NCI-H1436 treated with DMSO at 0.1 percent for 48 hours (cell line): ENCODE measurements around the gene FAM20C.
"Not testable (repeated sequence)": the region's sequence is repeated elsewhere in the genome, so short reads cannot be mapped to it uniquely, and the experiment has no call there.

Experiments used
- DNase-seq: peaks from one replicate; lab custom pipeline; 2025; lab: John Stamatoyannopoulos, UW

Gene FAM20C

GRCh38 chr7:293681-294439 is 101.5 kb downstream of the FAM20C start:
- DNase-seq = no peak

- no peak for DNase-seq
Observed at GRCh38 chr7:294440-295154, 102.2 kb downstream of the FAM20C start.

GRCh38 chr7:295155-296154 is 103.1 kb downstream of the FAM20C start:
- no peak for DNase-seq

- DNase-seq = no peak
Observed at GRCh38 chr7:296373-296945, 104.1 kb downstream of the FAM20C start.

GRCh38 chr7:297141-297540 is 104.8 kb downstream of the FAM20C start:
- not testable (repeated sequence) for DNase-seq

- no peak for DNase-seq
Observed at GRCh38 chr7:297611-298374, 105.4 kb downstream of the FAM20C start.

- no peak for DNase-seq
Observed at GRCh38 chr7:298375-298702, 106.0 kb downstream of the FAM20C start.

GRCh38 chr7:298743-299142 is 106.4 kb downstream of the FAM20C start:
- DNase-seq = no peak

GRCh38 chr7:299169-299568 is 106.8 kb downstream of the FAM20C start:
- DNase-seq = no peak

GRCh38 chr7:299628-300027 is 107.3 kb downstream of the FAM20C start:
- no peak for DNase-seq

GRCh38 chr7:300048-300447 is 107.7 kb downstream of the FAM20C start:
- no peak for DNase-seq

GRCh38 chr7:300546-301290 is 108.3 kb downstream of the FAM20C start:
- DNase-seq = no peak

- no peak for DNase-seq
Observed at GRCh38 chr7:301291-302053, 109.1 kb downstream of the FAM20C start.

- no peak for DNase-seq
Observed at GRCh38 chr7:302054-302992, 110.0 kb downstream of the FAM20C start.

GRCh38 chr7:303425-303824 is 111.1 kb downstream of the FAM20C start:
- DNase-seq = no peak

GRCh38 chr7:303884-304573 is 111.7 kb downstream of the FAM20C start:
- DNase-seq = no peak

GRCh38 chr7:304574-305409 is 112.4 kb downstream of the FAM20C start:
- DNase-seq = no peak
